Stimulated activated naive CD4-positive, alpha-beta T cell (primary cell): ENCODE measurements around the gene CSRP1.

Experiments used
- DNase-seq, 6 experiments: peaks; one replicate each; lab custom pipeline; 2025; lab: John Stamatoyannopoulos, UW

CSRP1 gene

DNA sequence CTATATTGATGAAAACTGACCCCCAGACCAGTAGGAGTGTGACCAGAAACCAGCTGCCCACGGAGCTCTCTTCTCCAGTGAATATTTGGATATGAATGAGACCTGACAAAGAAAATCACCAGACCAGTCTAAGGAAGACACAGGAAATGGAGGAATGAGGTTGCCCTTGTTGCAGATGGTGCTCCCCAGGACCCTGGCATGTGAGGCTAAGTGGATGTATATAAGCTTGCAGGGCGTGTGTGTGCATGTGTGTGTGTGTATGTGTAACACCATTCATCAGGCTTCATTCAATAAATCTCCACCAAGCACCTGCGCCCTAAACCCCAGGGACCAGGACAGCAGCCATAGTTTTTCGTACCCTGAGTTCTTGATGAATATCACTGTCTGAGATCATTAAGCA is 52.3 kb downstream of the CSRP1 start:
- no peak for DNase-seq

DNA sequence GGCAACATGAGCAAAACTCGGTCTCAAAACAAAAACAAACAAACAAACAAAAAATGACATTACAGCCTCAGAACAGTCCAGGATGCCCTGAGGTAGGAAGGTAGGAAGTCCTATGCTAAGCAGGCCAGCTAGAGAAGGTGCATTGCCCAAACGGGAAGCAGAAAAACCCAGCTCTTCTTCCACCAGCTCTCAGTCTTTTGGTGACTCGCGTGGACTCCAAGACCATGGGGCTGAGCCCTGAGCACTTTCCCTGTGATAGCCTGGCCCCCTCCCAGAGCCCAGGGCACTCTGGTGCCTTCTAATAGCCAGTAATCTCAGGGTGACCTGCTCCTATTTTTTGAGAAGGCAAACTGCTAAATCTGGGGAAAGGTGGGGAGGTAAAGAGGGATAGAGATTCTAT is 54.1 kb downstream of the CSRP1 start:
- DNase-seq, result no peak

DNA sequence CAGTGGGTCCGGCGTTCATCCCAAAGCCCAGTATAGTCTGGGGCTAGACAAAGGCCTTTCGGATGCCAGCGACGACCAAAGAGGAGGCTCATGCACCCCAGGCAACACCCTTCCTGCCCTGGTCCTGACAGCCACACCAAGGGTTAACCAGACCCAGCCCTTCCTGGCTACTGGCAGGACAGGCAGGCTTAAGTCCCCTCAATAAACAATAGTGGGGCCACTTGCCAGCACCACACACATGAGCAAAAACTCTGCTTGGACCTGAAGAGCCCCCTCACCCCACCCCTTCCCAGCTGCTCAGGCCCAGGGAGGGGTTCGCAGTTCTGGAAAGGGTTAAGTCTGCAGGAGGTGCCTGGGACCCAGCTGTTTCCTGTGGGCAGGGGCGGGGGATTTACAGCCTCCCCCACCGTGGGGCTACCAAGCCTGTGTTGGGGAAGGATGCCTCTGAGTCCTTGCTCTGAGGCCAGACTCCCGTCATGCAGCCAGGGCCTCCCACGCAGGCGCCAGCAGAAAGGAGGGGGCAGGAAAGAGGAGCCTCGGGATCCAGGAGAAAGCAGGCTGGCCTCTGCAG is 56.1 kb downstream of the CSRP1 start:
- DNase-seq, result no peak

DNA sequence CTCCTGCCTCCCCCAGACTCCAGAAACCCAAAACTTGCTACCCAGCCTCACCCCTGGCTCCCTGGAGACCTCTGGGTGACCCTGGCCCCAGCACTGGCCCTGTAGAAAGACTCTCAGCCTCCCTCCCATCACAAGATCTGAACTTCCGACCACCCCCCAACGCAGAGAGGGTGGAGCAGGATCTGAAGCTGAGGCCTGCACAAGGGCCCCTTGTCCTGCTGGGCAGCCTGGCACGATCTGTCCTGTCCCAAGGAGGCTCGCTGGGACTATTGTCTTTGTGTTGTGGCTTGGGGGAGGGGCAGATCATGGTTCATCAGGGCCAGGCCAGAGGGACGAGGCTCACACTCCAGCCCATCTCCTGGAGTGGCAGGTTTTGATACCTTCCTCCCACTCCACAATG is 57.9 kb downstream of the CSRP1 start:
- no peak for DNase-seq

DNA sequence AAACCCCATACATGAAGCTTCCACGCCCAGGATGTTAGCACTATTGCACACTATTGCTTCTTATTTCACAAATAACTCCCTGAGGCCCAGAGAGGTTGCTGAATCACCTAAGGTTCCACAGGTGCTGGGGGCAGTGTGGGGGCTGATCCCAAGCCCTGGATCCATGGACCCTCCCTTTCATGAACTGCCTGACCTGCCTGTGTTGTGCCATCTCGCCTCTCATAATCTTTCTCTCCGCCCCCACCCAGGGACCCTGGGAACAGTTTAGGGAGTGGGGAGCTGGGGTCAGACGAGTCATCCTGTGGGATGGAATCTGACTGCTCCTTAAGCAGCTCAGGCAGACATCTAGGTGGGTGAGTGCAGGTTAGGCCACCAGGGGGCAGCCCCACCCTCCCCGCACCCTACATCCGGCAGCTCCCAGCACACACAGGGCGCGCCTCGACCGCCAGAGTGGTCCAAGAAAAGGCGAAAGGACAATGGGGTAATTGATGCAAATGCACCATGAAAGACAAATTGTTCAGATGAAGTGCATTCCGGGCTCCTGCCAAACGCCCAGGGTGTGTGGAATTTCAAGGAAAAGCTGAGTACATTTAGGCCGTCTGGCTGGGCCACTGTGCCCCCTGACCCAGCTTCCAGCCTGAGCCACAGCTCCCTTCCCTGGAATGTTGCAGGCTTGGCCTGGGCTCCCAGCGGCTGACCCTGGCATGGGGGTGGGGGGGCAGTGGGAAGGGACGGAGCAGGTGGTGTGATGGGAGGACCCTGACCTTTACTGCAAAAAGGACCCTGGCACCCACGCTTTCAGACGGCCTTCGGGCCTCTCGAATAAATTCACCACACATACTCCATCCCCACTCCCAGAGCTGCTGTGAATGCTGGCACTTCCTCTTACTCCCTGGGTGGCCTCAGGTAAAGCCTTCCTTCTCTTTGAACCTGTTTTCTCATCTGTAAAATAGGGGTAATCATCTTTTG is 58.7 kb downstream of the CSRP1 start:
- DNase-seq, result peak in 5 of 6 experiments; percentile 12 to 38 (median 18)

DNA sequence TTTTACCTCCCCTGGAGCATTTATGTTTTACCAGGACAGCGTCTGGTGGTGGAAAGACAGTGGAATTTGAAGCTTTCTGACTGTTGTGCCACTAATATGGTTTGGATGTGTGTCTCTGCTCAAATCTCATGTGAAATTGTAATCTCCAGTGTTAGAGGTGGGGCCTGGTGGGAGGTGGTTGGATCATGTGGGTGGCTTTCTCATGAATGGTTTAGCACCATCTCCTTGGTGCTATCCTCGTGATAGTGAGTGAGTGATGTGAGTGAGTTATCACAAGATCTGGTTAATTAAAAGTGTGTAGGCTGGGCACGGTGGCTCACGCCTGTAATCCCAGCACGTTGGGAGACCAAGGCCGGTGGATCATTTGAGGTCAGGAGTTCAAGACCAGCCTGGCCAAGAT is 61.6 kb downstream of the CSRP1 start:
- no peak for DNase-seq

DNA sequence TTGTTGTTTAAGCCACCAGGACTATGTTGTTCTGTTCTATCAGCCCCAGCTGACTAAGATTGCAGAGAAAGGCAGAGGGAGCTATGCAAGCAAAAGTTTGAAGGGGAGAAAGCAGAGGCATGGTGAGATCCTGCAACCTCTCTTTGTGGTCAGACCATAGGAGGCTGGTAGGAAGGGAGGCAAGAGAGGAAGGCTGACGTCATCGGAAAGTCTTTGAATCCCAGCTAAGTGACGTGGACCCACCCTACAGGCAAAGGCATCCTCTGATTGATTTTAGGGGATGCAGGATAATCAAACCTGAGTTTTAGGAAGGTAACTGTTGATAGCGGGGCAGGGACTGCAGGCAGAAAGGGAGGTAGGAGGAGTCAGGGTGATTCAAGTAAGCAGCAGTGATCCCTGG is 62.1 kb downstream of the CSRP1 start:
- no peak for DNase-seq

DNA sequence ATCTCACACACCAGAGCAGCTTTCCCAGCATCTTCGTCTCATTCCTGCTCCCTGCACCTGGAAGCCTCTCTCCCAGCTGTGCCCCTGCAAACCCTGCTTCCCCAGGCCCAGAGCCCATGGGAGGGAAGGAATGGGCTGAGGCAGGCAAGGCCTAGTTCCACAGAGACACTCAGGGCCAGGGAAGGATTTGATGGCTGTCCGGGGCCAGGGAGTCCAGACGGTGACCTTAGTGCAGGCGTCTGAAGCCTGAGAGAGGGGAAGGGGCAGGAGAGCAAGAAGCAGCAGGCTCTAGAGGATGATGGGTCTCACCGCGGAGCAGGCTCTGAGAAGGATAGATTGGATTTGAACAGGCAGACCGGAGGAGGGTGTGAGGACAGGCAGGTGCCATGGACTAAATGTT is 63.2 kb downstream of the CSRP1 start:
- DNase-seq, result no peak

DNA sequence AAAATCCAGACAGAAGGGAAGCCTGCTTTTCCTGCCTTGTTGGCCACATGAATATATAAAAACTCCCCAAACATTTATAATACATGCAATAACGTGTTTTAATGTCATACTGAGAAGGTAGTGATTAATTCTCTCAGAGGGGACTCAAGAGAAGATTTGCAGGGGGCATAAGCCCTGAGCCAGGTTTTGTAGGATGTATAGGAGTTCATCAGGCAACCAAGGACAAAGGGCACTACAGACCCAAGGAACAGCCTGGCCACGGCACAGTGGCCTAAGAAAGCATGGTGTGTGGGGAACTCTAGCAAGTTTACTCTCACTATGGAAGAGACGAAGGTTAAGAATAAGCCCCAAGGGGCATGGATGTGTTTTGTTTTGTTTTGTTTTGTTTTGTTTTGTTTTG is 70.0 kb downstream of the CSRP1 start:
- no peak for DNase-seq

DNA sequence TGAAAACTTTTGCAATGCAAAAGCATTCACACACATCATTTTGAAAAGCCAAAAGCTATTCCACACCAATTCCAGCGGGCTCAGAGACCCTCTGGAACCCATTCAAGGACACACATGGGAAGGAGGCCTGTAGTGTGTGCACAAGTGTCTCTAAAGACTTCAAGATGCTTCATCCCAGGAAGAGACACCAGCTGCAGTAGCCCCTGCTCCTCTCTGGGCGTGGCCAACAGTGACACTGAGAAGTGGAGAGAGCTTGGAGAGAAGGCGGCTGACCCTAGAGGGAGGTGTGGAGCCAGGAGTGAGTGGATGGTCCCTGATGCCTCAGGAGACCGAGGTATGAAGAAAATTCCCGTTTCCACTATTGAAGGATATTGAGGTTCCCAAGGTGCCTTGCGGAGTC is 70.5 kb downstream of the CSRP1 start:
- no peak for DNase-seq

DNA sequence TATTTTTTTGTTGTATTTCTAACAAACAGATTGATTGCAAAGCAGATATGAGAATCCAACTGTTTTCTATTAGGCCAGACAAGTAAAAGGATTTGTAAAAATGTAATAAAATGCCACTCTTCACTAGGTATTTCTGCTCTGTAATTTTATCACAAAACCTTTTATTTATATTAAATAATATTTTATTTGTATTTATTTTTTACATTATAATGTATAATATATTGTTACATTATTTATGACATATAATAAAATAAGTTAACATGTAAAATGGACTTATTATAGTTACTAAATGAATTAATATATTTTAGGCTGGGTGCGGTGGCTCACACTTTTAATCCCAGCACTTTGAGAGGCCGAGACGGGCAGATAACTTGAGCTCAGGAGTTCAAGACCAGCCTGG is 72.7 kb downstream of the CSRP1 start:
- DNase-seq, result no peak

DNA sequence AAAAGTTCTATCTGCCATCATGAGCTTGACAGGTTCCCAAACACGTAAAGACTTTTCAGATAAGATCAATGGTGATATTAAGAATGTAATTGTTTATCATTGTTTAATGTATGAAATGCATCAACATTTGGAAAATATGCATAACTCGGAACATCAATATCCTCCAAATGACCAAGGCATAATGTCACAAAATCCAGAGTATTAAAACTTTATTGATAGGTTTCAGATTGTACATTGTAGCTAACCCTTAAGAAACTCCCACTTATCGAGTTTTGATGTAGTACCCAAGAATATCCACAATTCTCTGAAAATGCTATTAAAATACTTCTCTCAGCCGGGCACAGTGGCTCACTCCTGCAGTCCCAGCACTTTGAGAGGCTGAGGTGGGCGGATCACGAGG is 73.3 kb downstream of the CSRP1 start:
- DNase-seq, result no peak
